Osteocyte (in vitro differentiated cells): ENCODE data around the gene GPC6. TPM values are rescaled to one million over a fixed set of nuclear protein-coding genes. Genes with fewer than 3 reads are reported as not detected.
"Not testable (repeated sequence)": the region's sequence is repeated elsewhere in the genome, so short reads cannot be mapped to it uniquely, and the experiment has no call there.

Source experiments
- DNase-seq: peaks from one replicate; pipeline ENCODE4 v3.0.0; 2021; ENCODE audit warnings: mixed read lengths; ENCODE audit not compliant: unreplicated experiment; ENCODE audit errors: extremely low spot score
- H3K27ac Mint-ChIP-seq: one replicate; pipeline ENCODE4 v1.8.0; 2021; ENCODE audit warnings: mild to moderate bottlenecking, mixed read lengths; ENCODE audit not compliant: unreplicated experiment
- H3K27me3 Mint-ChIP-seq: one replicate; pipeline ENCODE4 v1.8.0; 2021; ENCODE audit warnings: mixed read lengths; ENCODE audit not compliant: unreplicated experiment
- H3K36me3 Mint-ChIP-seq: one replicate; pipeline ENCODE4 v1.8.0; 2021; ENCODE audit warnings: mixed read lengths; ENCODE audit not compliant: unreplicated experiment
- H3K4me1 Mint-ChIP-seq: one replicate; pipeline ENCODE4 v1.8.0; 2021; ENCODE audit warnings: mixed read lengths; ENCODE audit not compliant: unreplicated experiment
- H3K4me3 Mint-ChIP-seq: one replicate; pipeline ENCODE4 v1.8.0; 2021; ENCODE audit warnings: mild to moderate bottlenecking, moderate library complexity, mixed read lengths; ENCODE audit not compliant: unreplicated experiment
- H3K9me3 Mint-ChIP-seq: one replicate; pipeline ENCODE4 v1.8.0; 2021; ENCODE audit warnings: mixed read lengths; ENCODE audit not compliant: unreplicated experiment
- total RNA-seq: library from RNA; stranded (reverse); gene quantifications from 2 replicates; pipeline ENCODE4 v1.2.1, GENCODE V29; 2021
- TF ChIP-seq, protein P1 (sequence below): fragments of 200-600 bp; sonication (generic); IDR thresholded peaks from 2 replicates; pipeline ENCODE4 v1.5.0; 2021; ENCODE audit warnings: antibody characterized with exemption, mild to moderate bottlenecking, moderate library complexity

GPC6 gene
- total RNA-seq, 1 donor from 2014 or later, result 125 TPM

DNA sequence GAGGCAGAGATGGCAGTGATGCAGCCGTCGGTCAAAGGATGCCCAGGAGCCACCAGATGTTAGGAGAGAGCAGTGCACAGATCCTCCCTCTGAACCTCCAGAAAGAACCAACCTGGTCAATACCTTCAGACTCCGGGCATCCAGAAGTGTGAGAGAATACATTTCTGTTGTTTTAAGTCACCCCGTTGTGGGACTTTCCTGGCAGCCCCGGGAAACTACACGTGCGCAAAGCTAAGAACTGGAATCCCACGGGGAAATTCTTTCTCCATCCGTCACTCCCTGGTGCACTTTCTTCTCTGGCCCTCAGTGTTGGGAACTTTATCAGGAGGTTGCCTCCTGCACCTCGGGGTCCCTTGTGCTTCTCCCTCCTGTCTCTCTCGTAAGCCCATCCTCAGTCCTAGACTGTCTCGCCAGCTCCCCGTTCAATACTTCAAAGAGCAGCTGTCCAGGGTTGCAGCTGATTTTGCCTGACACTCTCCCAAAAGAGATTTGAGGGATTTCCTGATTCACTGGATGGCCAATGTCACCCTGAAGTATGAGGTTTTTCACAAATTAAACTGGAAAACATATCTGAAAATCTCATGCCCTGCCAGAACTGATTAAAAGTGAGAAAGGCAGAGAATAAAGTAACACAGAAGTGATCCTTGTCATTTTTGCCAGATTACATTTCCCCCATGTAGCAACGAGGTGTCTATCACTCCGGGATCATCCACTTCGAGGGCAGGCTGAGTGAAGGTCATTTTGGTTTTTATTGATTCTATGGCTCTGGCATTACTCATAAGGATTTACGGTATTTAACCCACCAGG lies 1116.0 kb downstream of the GPC6 start:
- TF ChIP-seq, protein P1, sequence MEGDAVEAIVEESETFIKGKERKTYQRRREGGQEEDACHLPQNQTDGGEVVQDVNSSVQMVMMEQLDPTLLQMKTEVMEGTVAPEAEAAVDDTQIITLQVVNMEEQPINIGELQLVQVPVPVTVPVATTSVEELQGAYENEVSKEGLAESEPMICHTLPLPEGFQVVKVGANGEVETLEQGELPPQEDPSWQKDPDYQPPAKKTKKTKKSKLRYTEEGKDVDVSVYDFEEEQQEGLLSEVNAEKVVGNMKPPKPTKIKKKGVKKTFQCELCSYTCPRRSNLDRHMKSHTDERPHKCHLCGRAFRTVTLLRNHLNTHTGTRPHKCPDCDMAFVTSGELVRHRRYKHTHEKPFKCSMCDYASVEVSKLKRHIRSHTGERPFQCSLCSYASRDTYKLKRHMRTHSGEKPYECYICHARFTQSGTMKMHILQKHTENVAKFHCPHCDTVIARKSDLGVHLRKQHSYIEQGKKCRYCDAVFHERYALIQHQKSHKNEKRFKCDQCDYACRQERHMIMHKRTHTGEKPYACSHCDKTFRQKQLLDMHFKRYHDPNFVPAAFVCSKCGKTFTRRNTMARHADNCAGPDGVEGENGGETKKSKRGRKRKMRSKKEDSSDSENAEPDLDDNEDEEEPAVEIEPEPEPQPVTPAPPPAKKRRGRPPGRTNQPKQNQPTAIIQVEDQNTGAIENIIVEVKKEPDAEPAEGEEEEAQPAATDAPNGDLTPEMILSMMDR, result no peak
- Mint-ChIP-seq H3K4me1 (peaks cover 33% of the 10 kb centered on the region), H3K4me3 (no peak overlapping the region), H3K27ac (peak overlapping the region; percentile 37), H3K27me3 (no peaks in the 10 kb centered on the region), H3K9me3 (no peaks in the 10 kb centered on the region), H3K36me3 (peaks cover 13% of the 10 kb centered on the region)
- DNase-seq, result no peak

DNA sequence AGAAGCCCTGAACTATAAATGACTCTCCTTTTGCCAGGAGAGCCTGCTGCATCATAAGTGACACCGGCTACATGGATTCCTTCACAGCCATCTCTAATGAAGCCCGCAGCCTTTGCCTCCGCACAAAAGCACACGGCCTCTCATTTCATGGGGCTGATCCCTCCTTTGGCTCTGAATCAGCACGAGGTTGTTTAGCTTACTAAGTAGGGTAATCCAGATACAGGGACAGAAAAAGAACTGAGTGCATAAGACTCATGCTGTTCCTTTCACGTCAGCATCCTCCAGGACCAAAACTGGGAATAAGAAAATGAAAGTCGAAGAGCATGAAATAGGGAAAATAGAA lies 1116.6 kb downstream of the GPC6 start:
- no peaks in the 10 kb centered on the region for H3K9me3 Mint-ChIP-seq
- peaks cover 13% of the 10 kb centered on the region for H3K36me3 Mint-ChIP-seq
- no peaks in the 10 kb centered on the region for H3K27me3 Mint-ChIP-seq
- TF ChIP-seq, protein P1, result no peak
- peak overlapping the region; percentile 4 for H3K4me3 Mint-ChIP-seq
- peaks cover 33% of the 10 kb centered on the region for H3K4me1 Mint-ChIP-seq
- DNase-seq, result no peak
- H3K27ac Mint-ChIP-seq, result peak overlapping the region; percentile 37

DNA sequence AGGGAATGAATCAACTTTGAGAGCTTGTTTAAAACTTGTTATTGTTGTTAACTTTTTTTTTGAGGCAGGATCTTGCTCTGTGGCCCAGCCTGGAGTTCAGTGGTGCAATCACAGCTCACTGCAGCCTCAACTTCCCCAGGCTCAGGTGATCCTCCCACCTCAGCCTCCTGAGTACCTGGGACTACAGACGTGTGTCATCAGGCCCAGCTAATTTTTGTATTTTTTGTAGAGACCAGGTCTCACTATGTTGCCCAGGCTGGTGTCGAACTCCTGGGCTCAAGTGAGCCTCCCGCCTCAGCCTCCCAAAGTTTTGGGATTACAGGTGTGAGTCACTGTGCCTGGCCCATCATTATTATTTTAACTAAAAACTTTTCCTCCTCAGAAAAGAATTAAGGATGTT lies 1117.1 kb downstream of the GPC6 start:
- Mint-ChIP-seq H3K4me3 (peak overlapping the region; percentile 4), H3K4me1 (peaks cover 33% of the 10 kb centered on the region), H3K27ac (peak overlapping the region; percentile 37), H3K36me3 (peaks cover 13% of the 10 kb centered on the region)
- H3K27me3 Mint-ChIP-seq, H3K9me3 Mint-ChIP-seq, DNase-seq: not testable (repeated sequence)

DNA sequence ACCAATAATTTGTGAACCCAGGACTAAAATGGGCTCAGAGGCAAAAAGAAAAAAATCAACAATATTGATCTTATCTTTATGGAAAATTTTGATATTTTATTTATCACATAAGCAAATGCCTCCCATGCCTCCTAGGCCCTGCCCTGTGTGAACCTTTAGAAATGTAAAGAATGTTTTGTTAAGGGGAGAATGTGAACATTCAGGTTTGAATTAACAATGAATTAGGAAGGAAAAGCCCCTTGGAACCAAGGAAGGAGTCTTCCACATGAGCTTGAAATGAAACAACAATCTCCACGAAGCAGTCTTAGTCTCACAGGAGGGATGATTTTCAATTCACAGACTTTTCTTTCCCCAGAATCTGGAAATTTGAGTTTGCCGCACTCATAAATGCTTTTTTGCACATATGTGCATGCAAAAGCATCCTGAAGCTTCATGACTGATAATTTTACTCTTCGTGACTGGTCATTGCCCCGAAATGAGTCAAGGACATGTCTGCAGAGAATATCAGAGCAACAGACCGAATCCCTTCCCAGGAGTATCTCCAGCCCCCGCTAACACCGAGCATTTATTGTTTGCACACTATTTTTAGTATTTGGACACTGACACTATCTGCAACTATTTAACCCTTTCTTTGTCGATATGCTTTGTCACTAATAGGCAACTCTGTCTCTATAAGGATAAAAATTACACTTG lies 1117.7 kb downstream of the GPC6 start:
- no peak overlapping the region for H3K4me3 Mint-ChIP-seq

DNA sequence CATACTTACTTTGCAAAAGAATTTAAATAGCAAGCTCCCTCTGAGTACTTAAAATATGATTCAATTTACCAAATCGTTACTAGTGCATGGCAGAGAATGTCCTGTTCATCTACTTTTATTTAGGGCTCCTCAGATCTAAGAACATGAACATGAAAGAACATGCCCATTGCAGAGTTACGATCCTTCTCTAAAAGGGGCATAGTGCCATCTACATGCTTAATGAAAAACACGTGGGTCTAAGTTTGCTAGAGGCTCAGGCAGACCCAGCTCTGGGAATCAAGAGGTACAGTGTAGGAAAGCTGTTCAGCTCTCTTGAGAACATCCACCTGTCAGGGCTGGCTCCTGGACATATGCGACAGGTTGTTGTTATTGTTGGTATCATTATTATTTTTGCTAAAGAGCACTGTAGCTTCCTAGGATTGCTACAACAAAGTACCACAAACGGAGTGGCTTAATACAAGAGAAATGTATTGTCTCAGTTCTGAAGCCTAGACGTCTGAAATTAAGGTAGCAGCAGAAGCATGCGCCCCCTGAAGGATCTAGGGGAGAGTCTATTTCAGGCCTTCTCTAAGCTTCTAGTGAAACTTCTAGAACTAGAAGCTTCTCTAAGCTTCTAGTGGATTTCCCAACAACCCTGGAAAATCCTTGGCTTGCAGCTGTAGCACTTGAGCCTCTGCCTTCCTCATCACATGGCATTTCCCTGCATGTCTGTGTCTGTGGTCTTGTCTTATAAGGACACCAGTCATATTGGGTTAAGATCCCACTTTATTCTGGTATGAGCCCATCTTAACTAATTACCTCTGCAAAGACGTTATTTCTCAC lies 1119.0 kb downstream of the GPC6 start:
- Mint-ChIP-seq H3K4me3 (no peak overlapping the region), H3K27me3 (no peaks in the 10 kb centered on the region), H3K9me3 (peaks cover 5% of the 10 kb centered on the region), H3K27ac (peak overlapping the region; percentile 72), H3K36me3 (peaks cover 16% of the 10 kb centered on the region), H3K4me1 (peaks cover 30% of the 10 kb centered on the region)
- TF ChIP-seq, protein P1, result peak; percentile 55
- DNase-seq, result no peak

More for the DNA sequence above, 1117.7 kb downstream of the GPC6 start:
- no peaks in the 10 kb centered on the region for H3K27me3 Mint-ChIP-seq
- DNase-seq, result no peak
- TF ChIP-seq, protein P1, result no peak
- H3K9me3 Mint-ChIP-seq, result peaks cover 2% of the 10 kb centered on the region
- H3K36me3 Mint-ChIP-seq, result peaks cover 15% of the 10 kb centered on the region
- peaks cover 32% of the 10 kb centered on the region for H3K4me1 Mint-ChIP-seq
- H3K27ac Mint-ChIP-seq, result peak overlapping the region; percentile 72
